PC-3 (cell line): Measurements from ENCODE around the gene DNAJC8. TPM values are rescaled to one million over a fixed set of nuclear protein-coding genes. Genes with fewer than 3 reads are reported as not detected.

ENCODE experiments used
- ATAC-seq: fragments of 200-7000 bp; cut with Tn5 transposase; 2 replicates; pipeline ENCODE4 v1.9.1; 2020; ENCODE audit warnings: mild to moderate bottlenecking, moderate library complexity
- BruUV-seq: library from RNA; stranded (reverse); fragments of 400-500 nt; replicated peaks from 2 replicates; lab custom pipeline; 2021; lab: Mats Ljungman, UMichigan
- CTCF ChIA-PET: fragments of 300-600 bp; sonication (Branson Sonifier 250); formaldehyde crosslinking; loops from one replicate; lab custom pipeline; 2022; ENCODE audit warnings: antibody characterized with exemption; lab: Charles Lee
- POLR2A ChIA-PET: fragments of 300-600 bp; sonication (Branson Sonifier 250); formaldehyde crosslinking; loops from one replicate; lab custom pipeline; 2022; ENCODE audit warnings: antibody characterized with exemption; ENCODE audit not compliant: unreplicated experiment; lab: Charles Lee
- DNase-seq: peaks from one replicate; pipeline ENCODE4 v3.0.0-alpha.2; 2015
- H2AFZ ChIP-seq: fragments of 300-600 bp; sonication (generic); 2 replicates; pipeline ENCODE4 v1.6.0; 2016; ENCODE audit warnings: antibody characterized with exemption, low read length
- H3F3A ChIP-seq: fragments of 300-600 bp; sonication (generic); one replicate; pipeline ENCODE4 v1.6.0; 2017; ENCODE audit warnings: antibody characterized with exemption, low read length, control low read depth, mild to moderate bottlenecking; ENCODE audit not compliant: unreplicated experiment
- H3K27ac ChIP-seq: fragments of 300-600 bp; sonication (generic); 2 replicates; pipeline ENCODE4 v1.5.1; 2016; ENCODE audit warnings: mild to moderate bottlenecking, low read length
- H3K27me3 ChIP-seq: fragments of 300-600 bp; sonication (generic); 2 replicates; pipeline ENCODE4 v1.6.1; 2016; ENCODE audit warnings: low read length, mixed read lengths
- H3K36me3 ChIP-seq: fragments of 300-600 bp; sonication (generic); 2 replicates; pipeline ENCODE4 v1.6.1; 2016; ENCODE audit warnings: low read depth, mixed run types, low read length, mixed read lengths
- H3K4me1 ChIP-seq: fragments of 300-600 bp; sonication (generic); 2 replicates; pipeline ENCODE4 v1.5.1; 2016; ENCODE audit warnings: low read length; ENCODE audit not compliant: insufficient read depth
- H3K4me2 ChIP-seq: fragments of 300-600 bp; sonication (generic); 2 replicates; pipeline ENCODE4 v1.6.0; 2016; ENCODE audit warnings: low read length
- H3K4me3 ChIP-seq: fragments of 300-600 bp; sonication (generic); 2 replicates; pipeline ENCODE4 v1.5.1; 2016; ENCODE audit warnings: mild to moderate bottlenecking, low read length, mixed read lengths
- H3K79me2 ChIP-seq: fragments of 300-600 bp; sonication (generic); 2 replicates; pipeline ENCODE4 v1.6.1; 2017; ENCODE audit warnings: low read length, mixed read lengths
- H3K9ac ChIP-seq: fragments of 300-600 bp; sonication (generic); 2 replicates; pipeline ENCODE4 v1.6.0; 2016; ENCODE audit warnings: mild to moderate bottlenecking, low read length
- H3K9me2 ChIP-seq: fragments of 300-600 bp; sonication (generic); replicated peaks from 2 replicates; pipeline ENCODE4 v1.6.1; 2016; ENCODE audit warnings: mixed run types, low read length, mixed read lengths
- H3K9me3 ChIP-seq: fragments of 300-600 bp; sonication (generic); 2 replicates; pipeline ENCODE4 v1.6.1; 2016; ENCODE audit warnings: low read length, mixed read lengths
- H4K20me1 ChIP-seq: fragments of 300-600 bp; sonication (generic); 2 replicates; pipeline ENCODE4 v1.6.1; 2016; ENCODE audit warnings: low read length, mixed read lengths
- EZH2 ChIP-seq: fragments of 300-600 bp; sonication (generic); IDR thresholded peaks from one replicate; pipeline ENCODE4 v1.6.1; 2017; ENCODE audit warnings: antibody characterized with exemption, mild to moderate bottlenecking, low read length; ENCODE audit not compliant: unreplicated experiment
- EZH2phosphoT487 ChIP-seq: fragments of 300-600 bp; sonication (generic); IDR thresholded peaks from 2 replicates; pipeline ENCODE4 v1.6.1; 2018; ENCODE audit warnings: mild to moderate bottlenecking, antibody characterized with exemption, low read length, borderline replicate concordance
- intact Hi-C: fragments of 100-400 bp; cut with micrococcal nuclease; formaldehyde crosslinking; loops from 2 replicates; pipeline ENCODE4 v1.9.0; 2023
- total RNA-seq: library from RNA; depleted of rRNA; stranded (reverse); fragments of >200 nt; gene quantifications from 2 replicates; pipeline ENCODE4 v1.2.3, GENCODE V29; 2014
- TF ChIP-seq, protein P1 (sequence below): fragments of 300-600 bp; sonication (generic); conservative IDR thresholded peaks from 2 replicates; pipeline ENCODE4 v1.5.1; 2017; ENCODE audit warnings: antibody characterized with exemption, low read depth, mild to moderate bottlenecking, low read length

Gene DNAJC8
- total RNA-seq, 1 experiment from 2014 or later: 63.6 TPM

DNA sequence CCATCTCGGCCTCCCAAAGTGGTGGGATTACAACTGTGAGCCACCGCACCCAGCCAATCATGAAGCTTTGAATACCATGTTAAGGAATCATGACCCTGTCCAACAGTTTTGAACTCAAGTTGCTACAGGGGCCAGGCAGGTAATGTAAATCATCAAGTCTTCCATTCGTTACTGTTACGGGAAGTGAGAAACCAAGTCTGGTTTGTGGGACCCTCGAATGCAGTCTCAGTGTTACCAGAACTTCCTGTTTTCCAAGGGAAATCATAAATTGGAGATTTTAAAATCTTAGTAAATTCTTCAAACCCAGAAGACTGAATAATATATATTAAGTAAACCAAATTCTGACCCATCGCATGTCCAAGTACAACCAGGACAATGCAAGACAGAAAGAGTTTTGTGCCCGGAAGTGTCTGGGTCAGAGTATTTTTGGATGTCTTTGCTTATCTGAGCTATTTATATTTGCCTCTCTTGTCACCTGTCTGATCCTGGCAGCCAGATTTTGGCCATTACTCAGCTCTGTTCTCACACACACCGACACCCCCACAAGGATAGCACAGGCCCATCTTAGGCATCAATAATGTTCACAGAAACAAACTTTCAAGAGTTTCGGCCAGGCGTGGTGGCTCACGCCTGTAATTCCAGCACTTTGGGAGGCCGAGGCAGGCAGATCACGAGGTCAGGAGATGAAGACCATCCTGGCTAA, 11.9 kb upstream of the DNAJC8 start:
- H3K4me1 ChIP-seq: peaks cover 32% of the 10 kb centered on the region
- no peak for TF ChIP-seq EZH2
- TF ChIP-seq EZH2phosphoT487: no peak
- TF ChIP-seq, protein P1, sequence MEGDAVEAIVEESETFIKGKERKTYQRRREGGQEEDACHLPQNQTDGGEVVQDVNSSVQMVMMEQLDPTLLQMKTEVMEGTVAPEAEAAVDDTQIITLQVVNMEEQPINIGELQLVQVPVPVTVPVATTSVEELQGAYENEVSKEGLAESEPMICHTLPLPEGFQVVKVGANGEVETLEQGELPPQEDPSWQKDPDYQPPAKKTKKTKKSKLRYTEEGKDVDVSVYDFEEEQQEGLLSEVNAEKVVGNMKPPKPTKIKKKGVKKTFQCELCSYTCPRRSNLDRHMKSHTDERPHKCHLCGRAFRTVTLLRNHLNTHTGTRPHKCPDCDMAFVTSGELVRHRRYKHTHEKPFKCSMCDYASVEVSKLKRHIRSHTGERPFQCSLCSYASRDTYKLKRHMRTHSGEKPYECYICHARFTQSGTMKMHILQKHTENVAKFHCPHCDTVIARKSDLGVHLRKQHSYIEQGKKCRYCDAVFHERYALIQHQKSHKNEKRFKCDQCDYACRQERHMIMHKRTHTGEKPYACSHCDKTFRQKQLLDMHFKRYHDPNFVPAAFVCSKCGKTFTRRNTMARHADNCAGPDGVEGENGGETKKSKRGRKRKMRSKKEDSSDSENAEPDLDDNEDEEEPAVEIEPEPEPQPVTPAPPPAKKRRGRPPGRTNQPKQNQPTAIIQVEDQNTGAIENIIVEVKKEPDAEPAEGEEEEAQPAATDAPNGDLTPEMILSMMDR: no peak
- H3K4me3 ChIP-seq: no peak overlapping the region
- no peaks in the 10 kb centered on the region for H3K9me2 ChIP-seq
- intact Hi-C loops: loop anchor here (5.0 kb wide), 4 partner anchors 83 to 338 kb away; partner anchors contain the start of gene MED18
- DNase-seq: no peak
- H3K27me3 ChIP-seq: no peaks in the 10 kb centered on the region
- no peaks in the 10 kb centered on the region for H4K20me1 ChIP-seq
- H3K79me2 ChIP-seq: no peaks in the 10 kb centered on the region
- POLR2A ChIA-PET: interaction anchor here (0.6 kb wide), 1 partner anchor 11 kb away, joined by 4 read pairs; no protein-coding TSS in a partner anchor
- H3K9ac ChIP-seq: no peak overlapping the region
- no peak overlapping the region for H3K4me2 ChIP-seq
- H3F3A ChIP-seq: peaks cover 4% of the 10 kb centered on the region
- ATAC-seq: no peak
- H3K36me3 ChIP-seq: no peaks in the 10 kb centered on the region
- CTCF ChIA-PET: no interaction called here
- no peak overlapping the region for H2AFZ ChIP-seq
- BruUV-seq: no TSS peak
- H3K9me3 ChIP-seq: no peaks in the 10 kb centered on the region
- H3K27ac ChIP-seq: no peak overlapping the region

DNA sequence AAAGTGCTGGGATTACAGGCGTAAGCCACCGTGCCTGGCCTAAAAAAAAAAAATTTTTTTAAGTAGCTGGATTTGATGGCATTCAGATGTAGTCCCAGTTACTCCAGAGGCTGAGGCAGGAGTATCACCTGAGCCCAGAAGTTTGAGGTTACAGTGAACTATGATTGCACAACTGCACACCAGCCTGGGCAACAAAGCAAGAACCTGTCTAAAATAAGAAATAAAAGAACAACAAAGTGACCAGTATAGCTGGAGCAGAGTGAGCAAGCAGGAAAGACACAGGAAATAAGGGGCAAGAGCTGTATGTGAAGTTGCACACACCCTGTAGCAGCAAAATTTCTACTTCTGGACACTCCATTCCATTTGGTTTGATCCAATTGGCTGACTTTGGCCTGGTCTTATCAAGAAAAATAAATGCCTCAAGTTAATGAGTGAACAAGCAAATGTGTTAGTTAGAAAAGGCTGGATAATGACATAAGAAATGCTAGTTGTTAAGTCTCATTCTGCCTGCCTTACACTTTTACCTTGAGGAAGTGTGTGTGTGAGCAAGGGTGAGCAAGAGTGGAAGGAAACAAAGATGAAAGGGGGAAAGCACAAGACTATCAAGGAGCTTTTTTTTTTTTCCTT, 11.0 kb upstream of the DNAJC8 start:
- Histone ChIP-seq H3F3A (peaks cover 8% of the 10 kb centered on the region), H3K9me3 (no peaks in the 10 kb centered on the region), H3K9me2 (no peaks in the 10 kb centered on the region), H3K27ac (no peak overlapping the region), H2AFZ (no peak overlapping the region), H3K36me3 (no peaks in the 10 kb centered on the region), H3K9ac (no peak overlapping the region), H3K27me3 (no peaks in the 10 kb centered on the region), H4K20me1 (no peaks in the 10 kb centered on the region), H3K4me2 (no peak overlapping the region), H3K79me2 (peaks cover 6% of the 10 kb centered on the region; the same call in 1 of the 2 replicates), H3K4me1 (peaks cover 32% of the 10 kb centered on the region), H3K4me3 (no peak overlapping the region)
- TF ChIP-seq EZH2phosphoT487: no peak
- ChIA-PET POLR2A (interaction anchor here (0.7 kb wide), 1 partner anchor 125 kb away, joined by 6 read pairs; no protein-coding TSS in a partner anchor), CTCF (interaction anchor here (0.6 kb wide), 1 partner anchor 118 kb away, joined by 3 read pairs; no protein-coding TSS in a partner anchor)
- BruUV-seq: no TSS peak
- no peak for ATAC-seq
- intact Hi-C loops: no loop called here
- no peak for DNase-seq

DNA sequence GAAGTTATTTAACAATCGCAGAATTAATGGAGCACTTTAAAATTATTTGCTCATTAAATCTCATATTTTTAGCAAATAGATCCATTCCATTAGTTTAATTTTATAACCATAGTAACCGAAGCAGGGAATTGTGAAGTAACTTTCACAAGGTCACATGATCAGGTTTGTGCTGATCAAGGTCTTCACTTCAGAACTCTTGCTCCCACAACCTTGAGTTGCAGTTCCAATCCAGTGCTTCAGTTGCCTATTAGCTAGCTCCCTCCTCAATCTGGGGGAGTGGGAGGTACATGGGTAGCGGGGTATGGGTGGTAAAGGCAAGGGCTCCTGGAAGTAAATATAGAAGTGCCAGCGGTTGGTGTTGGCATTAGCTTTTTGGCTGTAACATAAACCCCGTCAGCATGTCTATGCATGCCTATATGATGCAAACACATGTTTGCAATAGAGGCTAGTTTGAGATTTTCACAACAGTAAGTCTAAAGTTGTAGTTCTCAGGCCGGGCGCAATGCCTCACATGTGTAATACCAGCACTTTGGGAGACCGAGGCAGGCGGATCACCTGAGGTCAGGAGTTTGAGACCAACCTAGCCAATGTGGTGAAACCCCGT, 8.9 kb upstream of the DNAJC8 start:
- H3K9ac ChIP-seq: no peak overlapping the region
- ChIA-PET POLR2A (no interaction called here), CTCF (no interaction called here)
- H3K4me2 ChIP-seq: no peak overlapping the region
- H3K9me2 ChIP-seq: no peaks in the 10 kb centered on the region
- peaks cover 8% of the 10 kb centered on the region for H3F3A ChIP-seq
- intact Hi-C loops: no loop called here
- H3K9me3 ChIP-seq: no peaks in the 10 kb centered on the region
- 0 out of 2 replicates have a peak, but pooled peaks cover 4% of the 10 kb centered on the region for H3K36me3 ChIP-seq
- DNase-seq: no peak
- no peak for ATAC-seq
- H3K27ac ChIP-seq: no peak overlapping the region
- no peaks in the 10 kb centered on the region for H3K27me3 ChIP-seq
- no peak for TF ChIP-seq EZH2phosphoT487
- TF ChIP-seq, protein P1: no peak
- TF ChIP-seq EZH2: no peak
- H2AFZ ChIP-seq: no peak overlapping the region
- H3K4me3 ChIP-seq: no peak overlapping the region
- no TSS peak for BruUV-seq
- peaks cover 21% of the 10 kb centered on the region for H3K79me2 ChIP-seq
- no peaks in the 10 kb centered on the region for H4K20me1 ChIP-seq
- peaks cover 28% of the 10 kb centered on the region for H3K4me1 ChIP-seq
